ENCODE results near the gene EFCC1.

- TF ChIP-seq CTCF (IDR thresholded peaks at IDR 0.05) (no peak), POLR2A (IDR thresholded peaks at IDR 0.05) (no peak)
Observed at GRCh38 chr3:129006864-129007263, 5.8 kb downstream of the EFCC1 start.
